Thoracic aorta (tissue), 2 donors: ENCODE measurements around the gene GSTCD. TPM values are rescaled to one million over a fixed set of nuclear protein-coding genes. Genes with fewer than 3 reads are reported as not detected.

Experiments used
- ATAC-seq: fragments of 150-250 bp; one replicate; pipeline ENCODE4 v1.8.0; 2017; ENCODE audit warnings: low read depth; ENCODE audit not compliant: insufficient number of reproducible peaks, low FRiP score
- DNase-seq: peaks from one replicate; pipeline ENCODE4 v3.0.0-alpha.2; 2020; ENCODE audit warnings: low spot score
- H3K27ac ChIP-seq, 2 donors: fragments of 200-600 bp; sonication (generic); 1 replicate in 1 of 2; 2 replicates in 1 of 2; pipeline ENCODE4 v1.5.1; 2016; ENCODE audit warnings: mild to moderate bottlenecking in 2 of 2, moderate library complexity in 2 of 2
- H3K27me3 ChIP-seq: fragments of 200-600 bp; sonication (generic); replicated peaks from 2 replicates; pipeline ENCODE4 v1.6.0; 2016; ENCODE audit warnings: mild to moderate bottlenecking; ENCODE audit not compliant: insufficient read depth
- H3K36me3 ChIP-seq: fragments of 200-600 bp; sonication (generic); one replicate; pipeline ENCODE4 v1.5.1; 2016
- H3K4me1 ChIP-seq, 2 donors: fragments of 200-600 bp; sonication (generic); 1 replicate in 1 of 2; 2 replicates in 1 of 2; pipeline versions ENCODE4 v1.5.1 to v1.6.0; 2016; ENCODE audit warnings: low read depth in 2 of 2, mild to moderate bottlenecking in 1 of 2; ENCODE audit not compliant: control insufficient read depth in 1 of 2
- H3K4me3 ChIP-seq: fragments of 200-600 bp; sonication (generic); 2 replicates; pipeline ENCODE4 v1.5.1; 2016; ENCODE audit warnings: mild to moderate bottlenecking
- H3K9me3 ChIP-seq: fragments of 200-600 bp; sonication (generic); 2 replicates; pipeline ENCODE4 v1.5.1; 2016
- CTCF ChIP-seq: fragments of 200-600 bp; sonication (generic); IDR thresholded peaks from one replicate; pipeline ENCODE4 v1.5.1; 2019; ENCODE audit warnings: antibody characterized with exemption
- total RNA-seq, 2 donors: library from RNA; depleted of rRNA; stranded (reverse); fragments of >200 nt; gene quantifications; one replicate each; pipeline versions ENCODE4 v1.1.0 to v1.2.3, GENCODE V29; 2016

The GSTCD gene
- total RNA-seq, 2 donors from 2014 or later = 6.6 to 6.9 TPM

GRCh38 chr4:105805501-105806120, 97.0 kb downstream of the GSTCD start:
- no peaks in the 10 kb centered on the region for H3K36me3 ChIP-seq
- H3K4me3 ChIP-seq = no peak overlapping the region
- peaks cover 10 to 31% of the 10 kb centered on the region in 2 donors for H3K4me1 ChIP-seq
- H3K27me3 ChIP-seq = no peaks in the 10 kb centered on the region
- no peak for ATAC-seq
- no peak overlapping the region for H3K27ac ChIP-seq
- no peak for TF ChIP-seq CTCF
- no peaks in the 10 kb centered on the region for H3K9me3 ChIP-seq
- DNase-seq = no peak

GRCh38 chr4:105807496-105807895, 98.9 kb downstream of the GSTCD start:
- no peak for TF ChIP-seq CTCF
- no peak overlapping the region for H3K4me3 ChIP-seq

GRCh38 chr4:105808030-105808749, 99.6 kb downstream of the GSTCD start:
- peak overlapping the region; percentile 46 to 74 for H3K27ac ChIP-seq
- ATAC-seq = no peak
- H3K9me3 ChIP-seq = no peaks in the 10 kb centered on the region
- H3K27me3 ChIP-seq = no peaks in the 10 kb centered on the region
- no peaks in the 10 kb centered on the region for H3K36me3 ChIP-seq
- H3K4me1 ChIP-seq = peaks cover 10 to 24% of the 10 kb centered on the region in 2 donors
- peak overlapping the region; percentile 70 for H3K4me3 ChIP-seq
- no peak for TF ChIP-seq CTCF
- no peak for DNase-seq

More at GRCh38 chr4:105807496-105807895, 98.9 kb downstream of the GSTCD start:
- Histone ChIP-seq H3K27me3 (no peaks in the 10 kb centered on the region), H3K27ac (peak overlapping the region; percentile 46 to 74), H3K4me1 (peaks cover 10 to 30% of the 10 kb centered on the region in 2 donors), H3K36me3 (no peaks in the 10 kb centered on the region), H3K9me3 (no peaks in the 10 kb centered on the region)
- DNase-seq (no peak), ATAC-seq (no peak)

- Histone ChIP-seq H3K4me1 (peaks cover 10 to 23% of the 10 kb centered on the region in 2 donors), H3K9me3 (no peaks in the 10 kb centered on the region), H3K27ac (peak overlapping the region; percentile 46 to 74), H3K36me3 (no peaks in the 10 kb centered on the region), H3K27me3 (no peaks in the 10 kb centered on the region), H3K4me3 (peak overlapping the region; percentile 70)
- peak; percentile 94 for ATAC-seq
- no peak for TF ChIP-seq CTCF
- peak; percentile 41 for DNase-seq
Measured at GRCh38 chr4:105808750-105809041, 100.1 kb downstream of the GSTCD start.

GRCh38 chr4:105815701-105816100, 107.1 kb downstream of the GSTCD start:
- Histone ChIP-seq H3K4me1 (peaks cover 0 to 3% of the 10 kb centered on the region in 2 donors), H3K4me3 (no peak overlapping the region), H3K27me3 (no peaks in the 10 kb centered on the region), H3K36me3 (no peaks in the 10 kb centered on the region), H3K27ac (no peak overlapping the region), H3K9me3 (no peaks in the 10 kb centered on the region)
- no peak for ATAC-seq
- DNase-seq = no peak
- TF ChIP-seq CTCF = no peak
